Activated naive CD4-positive, alpha-beta T cell treated with anti-CD3 and anti-CD28 coated beads, Interleukin-2, amount 50 U/mL, for 16 hours (primary cell): ENCODE data around the gene FAM43B.

Experiments
- DNase-seq: peaks from one replicate; pipeline ENCODE4 v3.0.0-alpha.2; 2020

Gene FAM43B

DNA sequence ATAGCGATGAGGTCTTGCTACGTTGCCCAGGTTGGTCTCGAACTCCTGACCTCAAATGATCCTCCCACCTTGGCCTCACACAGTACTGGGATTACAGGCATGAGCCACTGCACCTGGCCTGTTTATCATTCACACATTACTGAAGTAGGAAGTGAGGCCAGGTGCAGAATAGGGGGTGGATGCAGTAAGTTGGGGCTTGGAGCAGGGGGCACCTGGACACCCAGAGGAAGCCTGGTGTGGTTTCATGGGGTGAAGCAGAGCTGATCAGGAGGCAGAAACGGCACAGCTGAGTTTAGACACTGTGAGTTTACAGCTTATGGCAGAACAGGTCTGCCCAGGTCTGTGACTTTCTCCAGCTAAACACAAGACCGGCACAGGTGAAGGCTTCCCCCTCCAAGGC, 41.4 kb downstream of the FAM43B start:
- DNase-seq, result no peak

DNA sequence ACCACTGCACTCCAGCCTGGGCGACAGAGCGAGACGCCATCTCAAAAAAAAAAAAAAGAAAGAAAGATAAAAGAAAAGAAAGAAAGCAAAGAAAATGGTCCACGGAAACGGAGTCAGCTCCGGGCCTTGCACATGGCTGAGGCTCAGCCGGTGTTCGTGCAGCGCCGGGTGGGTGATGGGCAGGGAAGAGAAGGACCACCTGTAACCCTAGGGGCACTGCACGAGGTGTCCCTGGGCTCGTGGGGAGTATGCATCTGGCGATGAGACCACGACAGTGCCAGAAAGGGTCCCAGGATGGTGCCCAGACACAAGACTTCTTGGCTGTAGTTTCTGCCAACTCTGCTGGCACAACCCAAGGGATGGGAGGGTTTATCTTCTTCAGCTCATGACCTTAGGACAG, 42.4 kb downstream of the FAM43B start:
- no peak for DNase-seq

DNA sequence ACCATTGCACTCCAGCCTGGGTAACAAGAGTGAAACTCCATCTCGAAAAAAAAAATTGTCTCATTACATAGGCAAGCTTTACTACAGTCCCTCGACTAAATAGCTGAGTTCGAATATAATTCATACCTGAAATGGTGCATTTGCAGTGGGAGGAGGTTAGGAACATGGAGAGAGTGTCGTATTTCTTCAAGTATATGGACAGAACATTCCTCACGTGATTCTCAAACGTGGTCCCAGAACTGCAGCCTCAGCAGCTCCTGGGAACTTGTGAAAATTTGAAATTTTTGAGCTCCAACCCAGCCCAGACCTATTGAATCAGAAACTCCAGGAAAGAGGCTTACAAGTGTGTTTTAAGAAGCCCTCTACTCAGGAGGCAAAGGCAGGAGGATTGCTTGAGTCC, 43.7 kb downstream of the FAM43B start:
- no peak for DNase-seq

DNA sequence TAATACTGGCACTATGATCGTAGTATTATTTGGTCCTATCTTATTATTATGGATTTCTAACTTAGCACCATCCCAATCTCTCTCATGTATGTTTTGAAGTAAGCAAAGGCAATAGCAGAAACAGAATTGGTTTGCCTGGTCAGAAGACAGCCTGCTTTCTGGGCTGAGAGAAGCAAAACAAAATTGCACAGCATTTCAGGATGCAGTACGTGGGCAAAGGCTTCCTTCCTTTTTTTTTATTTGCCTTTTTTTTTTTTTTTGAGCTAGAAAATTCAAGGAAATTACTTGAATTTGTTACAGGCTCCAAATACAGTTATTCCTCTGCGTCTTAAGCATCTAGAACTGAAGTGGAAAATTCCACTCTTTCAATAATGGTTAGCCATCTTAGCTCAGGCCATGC, 45.3 kb downstream of the FAM43B start:
- no peak for DNase-seq

DNA sequence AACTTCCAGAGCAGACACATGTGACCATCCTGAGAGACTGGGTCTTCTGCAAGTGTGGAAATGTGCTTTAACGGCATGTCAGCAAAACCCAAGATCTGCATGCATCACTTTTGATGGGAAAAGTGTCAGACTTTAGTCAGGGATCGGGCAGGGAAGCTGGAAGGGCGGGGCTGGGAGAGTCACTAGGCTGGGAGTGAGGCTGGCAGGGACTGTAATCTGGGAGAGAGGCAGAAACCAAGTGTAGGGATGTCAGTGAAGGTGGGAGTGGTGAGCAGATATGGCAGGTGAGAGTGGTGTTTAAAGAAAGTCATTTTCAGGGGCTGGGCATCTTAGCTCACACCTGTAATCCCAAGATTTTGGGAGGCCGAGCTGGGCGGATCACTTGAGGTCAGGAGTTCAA, 47.8 kb downstream of the FAM43B start:
- DNase-seq, result no peak

DNA sequence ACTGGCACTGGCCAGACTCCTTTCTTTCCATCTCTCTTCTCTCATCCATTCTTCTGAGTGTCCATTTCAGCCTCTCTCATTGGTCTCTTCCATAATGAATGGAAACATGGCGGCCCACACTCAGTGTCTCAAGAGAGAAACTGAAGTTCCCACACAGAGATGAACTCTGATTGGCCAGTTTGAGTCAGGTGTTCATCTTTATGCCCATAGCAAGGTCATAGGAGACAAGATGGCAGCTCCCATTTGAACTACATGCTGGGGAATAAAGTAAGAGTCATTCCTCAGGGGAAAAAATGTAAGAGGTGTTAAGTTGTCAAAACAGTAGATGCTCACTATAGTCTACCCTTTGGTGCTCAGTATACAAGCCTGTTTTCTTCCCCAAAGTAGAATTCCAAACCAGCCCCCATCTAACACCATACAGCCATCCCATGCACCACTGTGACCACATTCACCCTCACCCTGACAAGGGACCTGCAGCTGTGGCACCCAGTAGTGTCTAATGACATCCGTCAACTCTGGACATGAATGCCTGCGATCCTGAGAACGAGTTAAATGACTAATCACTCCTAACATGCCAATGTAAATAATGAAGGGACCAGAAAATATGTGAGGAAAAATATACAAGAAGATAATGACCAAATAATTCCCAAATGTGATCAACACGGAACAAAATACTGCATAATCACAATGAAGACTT, 48.9 kb downstream of the FAM43B start:
- no peak for DNase-seq

DNA sequence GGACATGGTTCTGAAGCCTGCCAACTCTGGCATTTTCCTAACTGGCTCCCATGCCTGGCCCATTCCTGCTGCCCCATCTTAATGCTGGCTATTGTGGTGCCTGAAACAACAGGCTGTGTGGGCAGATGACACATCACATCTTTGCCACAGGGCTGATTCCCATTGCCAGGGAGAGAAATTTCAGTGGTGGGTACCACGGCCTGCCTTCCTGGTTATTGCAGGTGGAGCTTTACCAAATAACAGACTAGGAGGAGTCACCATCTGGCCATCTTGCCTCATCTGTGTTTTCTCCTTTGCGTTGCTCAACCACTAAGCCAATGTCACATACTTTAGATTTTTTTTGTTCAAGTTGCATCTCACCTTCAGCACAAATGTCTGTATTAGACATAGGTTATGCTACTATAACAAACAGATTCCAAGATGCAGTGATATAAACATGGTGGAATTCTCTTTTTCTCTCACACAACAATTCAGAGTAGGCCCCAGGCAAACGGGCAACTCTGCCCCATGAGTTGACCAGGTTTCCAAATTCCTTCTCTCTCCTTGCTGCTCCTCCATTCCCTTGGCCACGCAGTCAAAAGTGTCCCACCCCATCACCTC, 50.6 kb downstream of the FAM43B start:
- no peak for DNase-seq

DNA sequence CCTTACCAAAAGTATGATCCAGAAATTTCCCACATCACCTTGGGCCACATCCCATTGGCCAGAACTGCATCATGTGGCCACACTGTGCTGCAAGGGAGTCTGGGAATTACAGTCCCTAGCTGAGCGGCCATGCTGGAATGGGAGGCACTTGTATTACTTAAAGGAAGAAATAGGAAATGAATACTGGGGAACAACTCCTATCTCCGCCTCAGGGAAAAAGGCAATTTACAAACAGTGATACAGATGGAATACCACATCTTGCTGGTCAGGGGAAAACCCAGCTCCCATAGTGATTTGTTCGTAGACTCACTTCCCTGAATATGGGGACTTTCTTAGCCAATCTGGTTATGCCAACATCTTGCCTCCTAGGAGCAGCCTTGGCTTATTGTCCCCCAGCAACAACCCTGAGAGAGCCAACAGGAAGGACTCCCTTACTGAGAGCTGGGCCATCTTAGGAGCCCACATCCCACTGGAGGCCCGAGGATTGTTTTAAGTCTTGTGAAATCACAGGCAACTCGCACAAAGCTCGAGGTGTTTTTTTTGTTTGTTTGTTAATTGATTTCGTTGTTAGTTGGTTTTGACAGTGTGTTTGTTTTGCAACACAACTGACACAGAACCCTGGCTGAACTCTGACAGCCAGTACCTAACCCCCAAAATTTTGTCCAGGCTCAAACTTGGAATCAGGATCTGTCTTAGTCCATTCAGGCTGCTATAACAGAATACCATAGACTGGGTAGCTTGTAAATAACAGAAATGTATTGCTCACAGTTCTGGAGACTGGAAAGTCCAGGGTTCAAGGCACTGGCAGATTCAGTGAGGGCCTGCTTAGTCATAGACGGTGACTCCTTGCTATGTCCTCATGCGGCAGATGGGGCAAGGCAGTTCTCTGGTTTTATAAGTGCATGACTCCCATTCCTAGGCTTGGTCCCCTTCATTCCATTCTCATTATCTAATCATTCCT, 51.4 kb downstream of the FAM43B start:
- no peak for DNase-seq
